HepG2 (cell line): ENCODE measurements around the gene SPHK1. TPM values are rescaled to one million over a fixed set of nuclear protein-coding genes. Genes with fewer than 3 reads are reported as not detected.

ENCODE experiments used
- AGO2 ChIP-seq: fragments of 200-400 bp; formaldehyde crosslinking; optimal IDR thresholded peaks from 2 replicates; pipeline ENCODE3; 2017; ENCODE audit warnings: mild to moderate bottlenecking, low read depth, low read length, moderate library complexity
- ATF1 ChIP-seq: IDR thresholded peaks from 2 replicates; pipeline ENCODE4 v1.6.1; 2016; ENCODE audit warnings: mild to moderate bottlenecking, control low read depth
- CAMTA2 ChIP-seq: sonication (generic); formaldehyde crosslinking; IDR thresholded peaks from 2 replicates; pipeline ENCODE4 v1.4.0; 2020; ENCODE audit warnings: mild to moderate bottlenecking, missing genetic modification reagents, borderline replicate concordance
- CEBPZ ChIP-seq: IDR thresholded peaks from 2 replicates; pipeline ENCODE4 v1.6.1; 2012; ENCODE audit warnings: low read length, improper control_type of control experiment
- GABPA ChIP-seq, 2 experiments: IDR thresholded peaks; 2 replicates each; pipeline ENCODE4 v1.6.1; 2011 to 2016; ENCODE audit warnings: low read depth in 2 of 2, low read length in 1 of 2, missing biosample characterization in 1 of 2, missing genetic modification characterization in 1 of 2
- GRHL1 ChIP-seq: sonication (generic); formaldehyde crosslinking; conservative IDR thresholded peaks from 2 replicates; pipeline ENCODE4 v1.8.0; 2022; ENCODE audit warnings: missing genetic modification reagents
- HCFC1 ChIP-seq: fragments of 150-350 bp; IDR thresholded peaks from 2 replicates; pipeline ENCODE4 v1.6.1; 2014; ENCODE audit warnings: low read depth, low read length
- HNRNPLL ChIP-seq: fragments of 200-400 bp; formaldehyde crosslinking; IDR thresholded peaks from 2 replicates; pipeline ENCODE4 v1.6.1; 2017; ENCODE audit warnings: mild to moderate bottlenecking, low read depth, low read length; ENCODE audit not compliant: poor library complexity, severe bottlenecking
- KDM4B ChIP-seq: sonication (generic); formaldehyde crosslinking; IDR thresholded peaks from 2 replicates; pipeline ENCODE4 v1.4.0; 2020; ENCODE audit warnings: missing genetic modification reagents
- SKIL ChIP-seq: sonication (generic); formaldehyde crosslinking; IDR thresholded peaks from 2 replicates; pipeline ENCODE4 v1.8.0; 2022; ENCODE audit warnings: missing genetic modification reagents, mild to moderate bottlenecking, moderate library complexity, borderline replicate concordance
- TMF1 ChIP-seq: sonication (generic); formaldehyde crosslinking; IDR thresholded peaks from 2 replicates; pipeline ENCODE4 v1.8.1; 2022; ENCODE audit warnings: low read depth, missing genetic modification reagents
- ZNF484 ChIP-seq: sonication (generic); formaldehyde crosslinking; IDR thresholded peaks from 2 replicates; pipeline ENCODE4 v1.5.1; 2020; ENCODE audit warnings: mild to moderate bottlenecking, low read depth, missing genetic modification reagents, borderline replicate concordance
- ZNF609 ChIP-seq: sonication (generic); formaldehyde crosslinking; IDR thresholded peaks from 2 replicates; pipeline ENCODE4 v1.4.0; 2020; ENCODE audit warnings: mild to moderate bottlenecking, missing genetic modification reagents, borderline replicate concordance
- ZNF737 ChIP-seq: sonication (generic); formaldehyde crosslinking; IDR thresholded peaks from 2 replicates; pipeline ENCODE4 v1.5.0; 2020; ENCODE audit warnings: missing genetic modification reagents, mild to moderate bottlenecking, borderline replicate concordance
- polyA plus RNA-seq, 8 experiments: library from polyadenylated mRNA; depleted of rRNA in 3 of 8; stranded (reverse) in 7 of 8; unstranded in 1 of 8; fragments of >200 nt; fragmentation: Illumina TruSeq in 4 of 8; extraction: Trizol in 4 of 8; gene quantifications; 2 replicates each; pipeline versions ENCODE4 v1.2.1 to v1.2.3, GENCODE V29; 2011 to 2016; ENCODE audit warnings: low read depth in 4 of 8, missing spikeins in 1 of 8, mixed read lengths in 1 of 8; ENCODE audit not compliant: insufficient read depth in 1 of 8
- total RNA-seq, 5 experiments: library from RNA; depleted of rRNA; stranded (reverse); fragments of >200 nt; fragmentation: Illumina TruSeq; extraction: Trizol; gene quantifications; 2 replicates each; pipeline ENCODE4 v1.2.3, GENCODE V29; 2016; ENCODE audit warnings: low read depth in 1 of 5

The SPHK1 gene
- total and polyA plus RNA-seq, 2 of the 13 experiments (the other 11 are each of a cell fraction or from before 2014, with no cell fraction given) = 129 to 160 TPM

- TF ChIP-seq ZNF609 (CRISPR knock-in tag) (peak; percentile 81), CAMTA2 (CRISPR knock-in tag) (peak; percentile 69; the same call in 1 of the 2 replicates), TMF1 (CRISPR knock-in tag) (0 out of 2 replicates have a peak, but pooled peaks have one; percentile 14), KDM4B (CRISPR knock-in tag) (peak; percentile 81; the same call in 1 of the 2 replicates), GABPA (IDR thresholded peaks at IDR 0.05; ENCODE audit: low read depth, low read length) (no peak), GABPA (CRISPR knock-in tag; IDR thresholded peaks at IDR 0.05; ENCODE audit: low read depth) (peak; percentile 78), GRHL1 (CRISPR knock-in tag) (no peak), ZNF737 (no peak), SKIL (CRISPR knock-in tag) (0 out of 2 replicates have a peak, but pooled peaks have one; percentile 65), ZNF484 (CRISPR knock-in tag) (no peak), CEBPZ (no peak), AGO2 (peak; percentile 86), HCFC1 (peak; percentile 79), ATF1 (peak; percentile 76), HNRNPLL (peak; percentile 85)
These were observed 30.7 kb upstream of the SPHK1 start, which contains the start of gene PRPSAP1 (continued) for GRCh38 chr17:76353599-76354316.
